GM18502 (cell line): ENCODE measurements around the gene PRDM4.
"Not testable (repeated sequence)": the region's sequence is repeated elsewhere in the genome, so short reads cannot be mapped to it uniquely, and the experiment has no call there.

ENCODE experiments used
- ATAC-seq: cut with Tn5 transposase; IDR thresholded peaks from one replicate; pipeline ENCODE4 v1.9.1; 2021; ENCODE audit warnings: mild to moderate bottlenecking; ENCODE audit not compliant: unreplicated experiment, poor library complexity

PRDM4 gene

GRCh38 chr12:107704041-107704440 lies 56.9 kb downstream of the PRDM4 start:
- ATAC-seq = no peak

DNA sequence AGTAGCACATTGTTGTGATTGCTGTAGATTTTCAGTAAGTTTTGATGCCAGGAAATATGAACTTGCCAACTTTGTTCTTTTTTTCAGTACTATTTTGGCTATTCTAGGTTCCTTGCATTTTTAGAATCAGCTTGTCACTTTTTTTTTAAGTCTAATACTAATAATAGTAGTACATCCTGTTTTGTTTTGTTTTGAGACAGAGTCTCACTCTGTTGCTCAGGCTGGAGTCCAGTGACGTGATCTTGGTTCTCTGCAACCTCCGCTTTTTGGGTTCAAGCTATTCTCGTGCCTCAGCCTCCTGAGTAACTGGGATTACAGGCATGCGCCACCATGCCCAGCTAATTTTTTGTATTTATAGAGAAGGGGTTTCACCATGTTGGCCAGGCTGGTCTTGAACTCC lies 58.8 kb downstream of the PRDM4 start:
- no peak for ATAC-seq

- ATAC-seq = not testable (repeated sequence)
These were observed 65.2 kb downstream of the PRDM4 start for GRCh38 chr12:107695772-107696171.

- peak; percentile 92 for ATAC-seq
These were observed 75.3 kb downstream of the PRDM4 start, which contains the start of gene PWP1 for GRCh38 chr12:107685360-107686248. TSS of gene PWP1 (plus strand) at chr12:107685799. CDS start at chr12:107685900, 101 bp downstream.

- ATAC-seq = no peak
These were observed 76.0 kb downstream of the PRDM4 start for GRCh38 chr12:107684990-107685359.

GRCh38 chr12:107684029-107684795 lies 76.7 kb downstream of the PRDM4 start:
- no peak for ATAC-seq
